GM21723 (cell line): ENCODE measurements around the gene KRT32.

ENCODE experiments used
- ATAC-seq: cut with Tn5 transposase; IDR thresholded peaks from one replicate; pipeline ENCODE4 v1.9.1; 2021; ENCODE audit warnings: mild to moderate bottlenecking, moderate library complexity; ENCODE audit not compliant: unreplicated experiment

KRT32 gene

GRCh38 chr17:41464682-41465081 is 2.5 kb downstream of the KRT32 start:
- no peak for ATAC-seq

GRCh38 chr17:41464173-41464572 is 3.0 kb downstream of the KRT32 start:
- no peak for ATAC-seq

- no peak for ATAC-seq
Measured at GRCh38 chr17:41463746-41464145, 3.4 kb downstream of the KRT32 start.

GRCh38 chr17:41462705-41463104 is 4.5 kb downstream of the KRT32 start:
- no peak for ATAC-seq

GRCh38 chr17:41457676-41458075 is 9.5 kb downstream of the KRT32 start:
- no peak for ATAC-seq

- no peak for ATAC-seq
Measured at GRCh38 chr17:41456204-41456603, 11.0 kb downstream of the KRT32 start.

GRCh38 chr17:41455236-41455635 is 11.9 kb downstream of the KRT32 start:
- ATAC-seq, result no peak

GRCh38 chr17:41453066-41453465 is 14.1 kb downstream of the KRT32 start:
- ATAC-seq, result no peak

- ATAC-seq, result no peak
Measured at GRCh38 chr17:41452281-41452680, 14.9 kb downstream of the KRT32 start.

- ATAC-seq, result no peak
Measured at GRCh38 chr17:41451154-41451728, 15.9 kb downstream of the KRT32 start.

- no peak for ATAC-seq
Measured at GRCh38 chr17:41449008-41449407, 18.2 kb downstream of the KRT32 start.

GRCh38 chr17:41448506-41448905 is 18.7 kb downstream of the KRT32 start:
- ATAC-seq, result no peak

GRCh38 chr17:41446806-41447205 is 20.4 kb downstream of the KRT32 start:
- ATAC-seq, result no peak

- ATAC-seq, result no peak
Measured at GRCh38 chr17:41444640-41445039, 22.5 kb downstream of the KRT32 start.

GRCh38 chr17:41444186-41444585 is 23.0 kb downstream of the KRT32 start:
- no peak for ATAC-seq

- no peak for ATAC-seq
Measured at GRCh38 chr17:41442739-41443138, 24.4 kb downstream of the KRT32 start.

GRCh38 chr17:41440531-41441033 is 26.6 kb downstream of the KRT32 start, which contains the start of gene KRT38:
Gene KRT38, minus strand, starts transcription at chr17:41440983. Its CDS starts 62 bp downstream, at chr17:41440921.
- ATAC-seq, result no peak

GRCh38 chr17:41439375-41439774 is 27.8 kb downstream of the KRT32 start:
- no peak for ATAC-seq

- ATAC-seq, result no peak
Measured at GRCh38 chr17:41437769-41438168, 29.4 kb downstream of the KRT32 start.

- ATAC-seq, result no peak
Measured at GRCh38 chr17:41437254-41437653, 29.9 kb downstream of the KRT32 start.

GRCh38 chr17:41434415-41434814 is 32.8 kb downstream of the KRT32 start:
- no peak for ATAC-seq

GRCh38 chr17:41434005-41434404 is 33.2 kb downstream of the KRT32 start:
- ATAC-seq, result no peak

- no peak for ATAC-seq
Measured at GRCh38 chr17:41433586-41433985, 33.6 kb downstream of the KRT32 start.
